SKM-1 (cell line): ENCODE data around the gene CDIP1.

Source experiments
- DNase-seq: peaks from one replicate; lab custom pipeline; 2025; ENCODE audit not compliant: unreplicated experiment; lab: John Stamatoyannopoulos, UW

The CDIP1 gene

GRCh38 chr16:4515611-4516233 is 22.9 kb downstream of the CDIP1 start:
- peak; percentile 86 for DNase-seq

GRCh38 chr16:4514606-4515005 is 24.0 kb downstream of the CDIP1 start:
- no peak for DNase-seq

GRCh38 chr16:4513881-4514280 is 24.7 kb downstream of the CDIP1 start:
- DNase-seq = no peak

GRCh38 chr16:4513086-4513860 is 25.3 kb downstream of the CDIP1 start:
- no peak for DNase-seq

GRCh38 chr16:4512473-4512872 is 26.1 kb downstream of the CDIP1 start:
- no peak for DNase-seq

GRCh38 chr16:4511441-4512082 is 27.0 kb downstream of the CDIP1 start:
- no peak for DNase-seq

GRCh38 chr16:4510747-4511426 is 27.7 kb downstream of the CDIP1 start:
- no peak for DNase-seq

GRCh38 chr16:4510131-4510530 is 28.4 kb downstream of the CDIP1 start:
- DNase-seq = no peak

GRCh38 chr16:4509420-4509819 is 29.2 kb downstream of the CDIP1 start:
- no peak for DNase-seq

GRCh38 chr16:4508806-4509205 is 29.8 kb downstream of the CDIP1 start:
- DNase-seq = no peak

- no peak for DNase-seq
These were observed 30.8 kb downstream of the CDIP1 start for GRCh38 chr16:4507588-4508345.

- DNase-seq = peak; percentile 45
These were observed 32.1 kb downstream of the CDIP1 start for GRCh38 chr16:4506450-4506849.

- DNase-seq = peak; percentile 95
These were observed 33.0 kb downstream of the CDIP1 start for GRCh38 chr16:4505356-4506147.

- DNase-seq = no peak
These were observed 37.5 kb downstream of the CDIP1 start for GRCh38 chr16:4501071-4501478.

- no peak for DNase-seq
These were observed 38.3 kb downstream of the CDIP1 start for GRCh38 chr16:4500272-4500671.

GRCh38 chr16:4499196-4499555 is 39.4 kb downstream of the CDIP1 start:
- DNase-seq = no peak

- DNase-seq = no peak
These were observed 39.9 kb downstream of the CDIP1 start for GRCh38 chr16:4498546-4499195.

GRCh38 chr16:4496305-4496704 is 42.3 kb downstream of the CDIP1 start:
- no peak for DNase-seq

GRCh38 chr16:4495766-4496165 is 42.8 kb downstream of the CDIP1 start:
- no peak for DNase-seq
